Loucy (cell line): ENCODE results near the gene WDR7.

Experiments
- CTCF ChIP-seq: fragments of 200-600 bp; sonication (generic); conservative IDR thresholded peaks from 2 replicates; pipeline ENCODE4 v1.5.1; 2014; ENCODE audit warnings: mild to moderate bottlenecking, antibody characterized with exemption, low read length
- EZH2phosphoT487 ChIP-seq: fragments of 200-600 bp; IDR thresholded peaks from 2 replicates; pipeline ENCODE4 v1.6.1; 2018; ENCODE audit warnings: antibody characterized with exemption, mild to moderate bottlenecking, moderate library complexity, borderline replicate concordance

GRCh38 chr18:56662902-56663301 lies 11.7 kb downstream of the WDR7 start:
- TF ChIP-seq CTCF, result no peak
- no peak for TF ChIP-seq EZH2phosphoT487
